B cell (primary cell): ENCODE data around the gene PTPRN2. TPM values are rescaled to one million over a fixed set of nuclear protein-coding genes. Genes with fewer than 3 reads are reported as not detected.
"Not testable (repeated sequence)": the region's sequence is repeated elsewhere in the genome, so short reads cannot be mapped to it uniquely, and the experiment has no call there.

Source experiments
- ATAC-seq: fragments of 200-7000 bp; cut with Tn5 transposase; one replicate; pipeline ENCODE4 v1.10.0; 2021; ENCODE audit warnings: low read depth, mild to moderate bottlenecking, moderate number of reproducible peaks, moderate library complexity
- CTCF ChIA-PET: fragments of 350-600 bp; sonication (Branson Sonifier 250); formaldehyde crosslinking; loops from one replicate; lab custom pipeline; 2021; ENCODE audit warnings: antibody characterized with exemption, inconsistent platforms; lab: Charles Lee
- POLR2A ChIA-PET: fragments of 350-600 bp; sonication (Branson Sonifier 250); formaldehyde crosslinking; loops from one replicate; lab custom pipeline; 2021; ENCODE audit warnings: antibody characterized with exemption; lab: Charles Lee
- DNase-seq: peaks from one replicate; pipeline ENCODE4 v3.0.0; 2013
- H2AFZ ChIP-seq: 2 replicates; pipeline ENCODE4 v1.6.1; 2012; ENCODE audit warnings: mild to moderate bottlenecking, low read depth, low read length; ENCODE audit not compliant: insufficient read depth, poor library complexity, severe bottlenecking
- H3K27ac ChIP-seq, 2 donors: 1 replicate in 1 of 2; 2 replicates in 1 of 2; pipeline ENCODE4 v1.5.1; 2012 to 2013; ENCODE audit warnings: low read length in 2 of 2, mild to moderate bottlenecking in 2 of 2, moderate library complexity in 1 of 2
- H3K27me3 ChIP-seq, 4 experiments: fragments of 200-600 bp in 1 of 4; sonication (generic) in 1 of 4; replicated peaks in 1 of 4; 1 replicate in 2 of 4; 2 replicates in 2 of 4; pipeline versions ENCODE4 v1.6.1 to v1.7.0; 2013 to 2016; ENCODE audit warnings: low read length in 3 of 4, mild to moderate bottlenecking in 2 of 4, mixed read lengths in 1 of 4, moderate library complexity in 1 of 4; ENCODE audit not compliant: insufficient read depth in 4 of 4, control insufficient read depth in 3 of 4; ENCODE audit errors: control extremely low read depth in 1 of 4
- H3K36me3 ChIP-seq, 2 experiments: replicated peaks in 1 of 2; 1 replicate in 1 of 2; 2 replicates in 1 of 2; pipeline versions ENCODE4 v1.6.1 to v1.7.1; 2013; ENCODE audit warnings: low read length in 1 of 2; ENCODE audit not compliant: insufficient read depth in 2 of 2, control insufficient read depth in 1 of 2; ENCODE audit errors: control extremely low read depth in 1 of 2, extremely low read depth in 1 of 2
- H3K4me1 ChIP-seq, 2 donors: fragments of 200-600 bp in 1 of 2; sonication (generic) in 1 of 2; 1 replicate in 1 of 2; 2 replicates in 1 of 2; pipeline versions ENCODE4 v1.5.1 to v1.6.1; 2013 to 2017; ENCODE audit warnings: low read length in 2 of 2; ENCODE audit not compliant: control insufficient read depth in 2 of 2, insufficient read depth in 2 of 2
- H3K4me2 ChIP-seq: replicated peaks from 2 replicates; pipeline ENCODE3; 2012; ENCODE audit warnings: mild to moderate bottlenecking, low read depth, low read length; ENCODE audit not compliant: poor library complexity, severe bottlenecking
- H3K4me3 ChIP-seq, 5 experiments: fragments of 200-600 bp in 1 of 5; sonication (generic) in 1 of 5; 1 replicate in 3 of 5; 2 replicates in 2 of 5; pipeline versions ENCODE4 v1.5.1 to v1.7.0; 2011 to 2016; ENCODE audit warnings: low read length in 4 of 5, mild to moderate bottlenecking in 4 of 5, low read depth in 2 of 5, control low read depth in 1 of 5, moderate library complexity in 1 of 5; ENCODE audit not compliant: insufficient read depth in 1 of 5; ENCODE audit errors: control extremely low read depth in 1 of 5, extremely low read depth in 1 of 5
- H3K79me2 ChIP-seq: fragments of 200-600 bp; sonication (generic); one replicate; pipeline ENCODE4 v1.6.0; 2016; ENCODE audit warnings: low read length; ENCODE audit not compliant: control insufficient read depth, insufficient read depth
- H3K9ac ChIP-seq: fragments of 200-600 bp; sonication (generic); 2 replicates; pipeline ENCODE4 v1.6.1; 2017; ENCODE audit warnings: mild to moderate bottlenecking, low read length, moderate library complexity
- H3K9me3 ChIP-seq, 3 donors: one replicate each; pipeline versions ENCODE4 v1.6.1 to v1.7.1; 2013; ENCODE audit warnings: low read length in 2 of 3; ENCODE audit not compliant: control insufficient read depth in 2 of 3, insufficient read depth in 1 of 3; ENCODE audit errors: control extremely low read depth in 1 of 3
- H4K20me1 ChIP-seq: 2 replicates; pipeline ENCODE4 v1.6.0; 2012; ENCODE audit warnings: mild to moderate bottlenecking, low read length; ENCODE audit not compliant: insufficient read depth, control insufficient read depth, poor library complexity, severe bottlenecking
- H3K27ac Mint-ChIP-seq: one replicate; pipeline ENCODE4 v1.8.0; 2021; ENCODE audit warnings: mixed read lengths
- H3K27me3 Mint-ChIP-seq: one replicate; pipeline ENCODE4 v1.8.0; 2021; ENCODE audit warnings: mixed read lengths
- H3K4me1 Mint-ChIP-seq: one replicate; pipeline ENCODE4 v1.8.0; 2021; ENCODE audit warnings: mixed read lengths
- H3K4me3 Mint-ChIP-seq: one replicate; pipeline ENCODE4 v1.8.0; 2021; ENCODE audit warnings: mixed read lengths
- H3K9me3 Mint-ChIP-seq: one replicate; pipeline ENCODE4 v1.8.0; 2022; ENCODE audit warnings: mixed read lengths; ENCODE audit not compliant: insufficient read depth
- whole genome bisulfite sequencing: methylation state at CpG from one replicate; pipeline ENCODE4 v1.1.5; 2013; ENCODE audit warnings: missing lambda C conversion rate; ENCODE audit not compliant: insufficient coverage; 5-methylcytosine and 5-hydroxymethylcytosine counted together
- intact Hi-C: fragments of 100-400 bp; cut with micrococcal nuclease; formaldehyde crosslinking; loops from one replicate; pipeline ENCODE4 v1.10.0; 2022
- polyA plus RNA-seq: library from polyadenylated mRNA; depleted of rRNA; stranded (reverse); fragments of >200 nt; gene quantifications from 2 replicates; pipeline ENCODE4 v1.2.3, GENCODE V29; 2012
- total RNA-seq, 2 donors: library from RNA; stranded (reverse); fragments of 120-200 nt in 1 of 2; gene quantifications; 1 replicate in 1 of 2; 2 replicates in 1 of 2; pipeline versions ENCODE4 v1.2.3 to v1.2.4, GENCODE V29; 2013 to 2022

The PTPRN2 gene
- total and polyA plus RNA-seq, 2 donors (not counting 1 experiment from before 2014, with no cell fraction given): 2.0 to 5.0 TPM

DNA sequence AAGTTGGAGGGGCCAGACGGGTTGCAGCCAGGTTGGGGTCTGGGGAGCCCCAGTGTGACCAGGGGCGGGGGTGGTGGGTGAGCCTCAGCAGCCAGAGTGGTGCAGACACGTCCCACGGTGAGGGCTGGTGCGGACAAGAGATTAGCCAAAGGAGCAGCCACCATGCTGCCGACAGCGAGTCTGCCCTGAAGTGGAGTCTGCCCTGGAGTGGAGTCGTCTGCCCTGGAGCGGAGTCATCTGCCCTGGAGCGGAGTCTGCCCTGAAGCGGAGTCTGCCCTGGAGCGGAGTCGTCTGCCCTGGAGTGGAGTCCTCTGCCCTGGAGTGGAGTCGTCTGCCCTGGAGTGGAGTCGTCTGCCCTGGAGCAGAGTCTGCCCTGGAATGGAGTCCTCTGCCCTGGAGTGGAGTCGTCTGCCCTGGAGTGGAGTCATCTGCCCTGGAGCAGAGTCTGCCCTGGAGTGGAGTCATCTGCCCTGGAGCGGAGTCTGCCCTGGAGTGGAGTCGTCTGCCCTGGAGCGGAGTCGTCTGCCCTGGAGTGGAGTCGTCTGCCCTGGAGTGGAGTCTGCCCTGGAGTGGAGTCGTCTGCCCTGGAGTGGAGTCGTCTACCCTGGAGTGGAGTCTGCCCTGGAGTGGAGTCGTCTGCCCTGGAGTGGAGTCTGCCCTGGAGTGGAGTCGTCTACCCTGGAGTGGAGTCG lies 64.3 kb downstream of the PTPRN2 start:
- H3K27ac ChIP-seq, H3K4me1 Mint-ChIP-seq, H3K4me3 ChIP-seq, H3K4me1 ChIP-seq, DNase-seq, H4K20me1 ChIP-seq, H3K27me3 Mint-ChIP-seq, H3K4me3 Mint-ChIP-seq, H2AFZ ChIP-seq, H3K27ac Mint-ChIP-seq, H3K4me2 ChIP-seq, H3K9ac ChIP-seq, POLR2A ChIA-PET, CTCF ChIA-PET, H3K36me3 ChIP-seq, ATAC-seq, intact Hi-C loops, H3K27me3 ChIP-seq, H3K9me3 Mint-ChIP-seq, H3K79me2 ChIP-seq: not testable (repeated sequence)
- 92% methylated on average over 20 of the region's 26 CpGs for WGBS
- peaks cover 0 to 21% (median 2%) of the 10 kb centered on the region in 3 donors for H3K9me3 ChIP-seq

DNA sequence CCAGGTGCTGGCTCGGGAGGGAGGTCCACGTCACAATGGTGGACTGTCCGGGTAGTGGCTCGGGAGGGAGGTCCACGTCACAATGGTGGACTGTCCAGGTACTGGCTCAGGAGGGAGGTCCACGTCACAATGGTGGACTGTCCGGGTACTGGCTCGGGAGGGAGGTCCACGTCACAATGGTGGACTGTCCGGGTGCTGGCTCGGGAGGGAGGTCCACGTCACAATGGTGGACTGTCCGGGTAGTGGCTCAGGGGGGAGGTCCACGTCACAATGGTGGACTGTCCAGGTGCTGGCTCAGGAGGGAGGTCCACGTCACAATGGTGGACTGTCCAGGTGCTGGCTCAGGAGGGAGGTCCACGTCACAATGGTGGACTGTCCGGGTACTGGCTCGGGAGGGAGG lies 65.8 kb downstream of the PTPRN2 start:
- H3K4me1 ChIP-seq, H3K27me3 ChIP-seq, CTCF ChIA-PET, H3K4me2 ChIP-seq, H3K4me1 Mint-ChIP-seq, H3K4me3 ChIP-seq, H2AFZ ChIP-seq, H3K27ac Mint-ChIP-seq, H3K4me3 Mint-ChIP-seq, intact Hi-C loops, H4K20me1 ChIP-seq, H3K36me3 ChIP-seq, POLR2A ChIA-PET, DNase-seq, ATAC-seq, H3K9me3 Mint-ChIP-seq, H3K27ac ChIP-seq, H3K79me2 ChIP-seq, H3K9ac ChIP-seq: not testable (repeated sequence)
- H3K27me3 Mint-ChIP-seq: peaks cover 11% of the 10 kb centered on the region
- peaks cover 0 to 25% (median 2%) of the 10 kb centered on the region in 3 donors for H3K9me3 ChIP-seq
- no CpG with 5 or more reads among the region's 18 CpGs for WGBS
